Stimulated activated CD8-positive, alpha-beta memory T cell treated with anti-CD3 and anti-CD28 coated beads, Interleukin-15, amount 100 ng/mL, for 24 hours (primary cell): ENCODE data around the gene ANO7.

ENCODE experiments used
- DNase-seq: peaks from one replicate; pipeline ENCODE4 v3.0.0-alpha.2; 2020; ENCODE audit warnings: low read depth

The ANO7 gene

GRCh38 chr2:241211276-241211675 lies 22.8 kb downstream of the ANO7 start:
- no peak for DNase-seq

DNA sequence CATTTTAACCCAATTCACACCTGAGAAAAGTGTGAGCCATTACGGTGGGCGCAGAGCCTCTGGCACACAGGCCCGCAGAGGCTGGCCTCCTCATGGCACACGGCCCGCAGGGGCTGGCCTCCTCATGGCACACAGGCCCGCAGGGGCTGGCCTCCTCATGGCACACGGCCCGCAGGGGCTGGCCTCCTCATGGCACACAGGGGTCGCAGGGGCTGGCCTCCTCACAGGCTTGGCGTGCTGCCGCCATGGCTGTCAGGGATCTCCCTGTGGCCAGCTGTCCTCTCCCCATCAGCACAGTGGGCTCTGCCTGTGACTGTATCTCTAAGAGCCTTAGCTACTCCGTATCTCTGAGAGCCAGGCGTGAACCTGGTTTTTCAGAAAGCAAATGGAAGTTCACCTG lies 24.6 kb downstream of the ANO7 start:
- DNase-seq: no peak

DNA sequence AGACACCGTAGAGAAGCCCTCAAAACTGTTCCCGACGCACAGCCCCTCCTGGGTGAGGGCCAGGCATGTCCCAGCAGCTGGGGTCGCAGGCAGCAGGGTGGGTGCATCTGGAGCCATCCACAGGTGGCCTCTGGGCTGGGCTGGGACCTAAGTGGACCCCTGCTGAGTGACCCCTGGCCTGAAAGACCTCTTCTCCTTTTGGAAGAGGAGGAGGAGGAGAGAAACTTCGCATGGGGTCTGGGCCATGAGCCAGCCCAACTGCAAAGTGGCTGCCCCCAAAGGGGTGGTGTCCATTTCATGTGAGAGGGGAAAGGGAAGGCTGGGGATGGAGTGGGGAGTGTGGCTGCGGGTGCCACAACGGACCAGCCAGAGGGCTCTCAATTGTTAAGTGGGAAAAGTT lies 25.1 kb downstream of the ANO7 start:
- no peak for DNase-seq

DNA sequence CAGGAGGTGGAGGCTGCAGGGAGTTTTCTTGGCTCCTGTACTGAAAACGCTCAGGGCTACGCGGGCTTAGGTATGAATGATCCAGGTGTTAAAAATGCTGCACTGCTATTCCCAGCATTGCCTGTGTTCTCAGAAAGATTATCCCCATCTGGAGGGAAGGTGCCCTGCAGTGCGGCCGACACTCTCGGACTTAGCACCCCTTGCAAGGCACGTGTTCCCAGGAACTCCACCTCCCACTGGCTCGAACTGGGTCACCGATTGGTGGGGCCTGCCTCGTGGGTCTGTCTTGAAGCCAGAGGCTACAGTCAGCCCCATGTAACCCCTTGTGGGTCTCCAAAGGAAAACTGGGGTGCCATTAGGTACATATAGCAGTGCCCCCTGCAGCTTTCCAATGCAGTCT lies 25.7 kb downstream of the ANO7 start:
- DNase-seq: no peak

DNA sequence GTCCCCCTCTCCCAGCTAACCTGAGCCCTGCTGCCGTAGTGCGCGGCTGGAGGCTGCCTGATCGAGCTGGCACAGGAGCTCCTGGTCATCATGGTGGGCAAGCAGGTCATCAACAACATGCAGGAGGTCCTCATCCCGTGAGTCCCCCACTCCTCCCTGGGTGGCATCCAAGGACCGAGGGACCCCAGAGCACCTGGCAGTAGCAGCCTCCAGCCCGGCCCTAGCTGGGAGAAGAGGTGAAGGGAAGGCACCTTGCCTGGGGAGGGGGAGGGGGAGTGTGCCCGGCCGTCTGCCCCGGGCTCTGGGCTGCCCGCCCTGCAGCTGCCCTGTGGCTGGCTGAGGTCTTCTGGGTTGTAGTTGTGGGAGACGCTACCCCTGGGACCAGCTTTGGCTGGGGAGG lies 26.3 kb downstream of the ANO7 start:
- no peak for DNase-seq

DNA sequence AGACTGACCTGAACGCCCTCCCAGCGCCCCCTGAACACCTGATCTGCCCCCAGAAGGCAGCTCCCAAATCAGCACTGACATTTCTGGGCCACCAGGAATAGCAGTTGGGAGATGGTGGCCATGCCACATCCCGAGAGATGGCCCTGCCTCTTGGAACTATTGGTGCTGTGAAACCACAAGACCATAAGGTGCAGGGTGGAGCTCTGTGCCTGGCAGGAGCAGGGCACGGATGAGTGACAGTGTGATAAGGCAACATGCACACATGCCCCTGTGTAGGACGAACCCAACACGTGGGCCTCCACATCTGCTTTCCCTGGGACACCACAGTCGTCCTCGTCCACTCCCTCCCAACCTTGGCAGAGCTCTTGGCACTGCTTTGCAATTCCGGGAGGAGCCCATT lies 26.9 kb downstream of the ANO7 start:
- DNase-seq: no peak

GRCh38 chr2:241216211-241216761 lies 27.8 kb downstream of the ANO7 start:
- no peak for DNase-seq

DNA sequence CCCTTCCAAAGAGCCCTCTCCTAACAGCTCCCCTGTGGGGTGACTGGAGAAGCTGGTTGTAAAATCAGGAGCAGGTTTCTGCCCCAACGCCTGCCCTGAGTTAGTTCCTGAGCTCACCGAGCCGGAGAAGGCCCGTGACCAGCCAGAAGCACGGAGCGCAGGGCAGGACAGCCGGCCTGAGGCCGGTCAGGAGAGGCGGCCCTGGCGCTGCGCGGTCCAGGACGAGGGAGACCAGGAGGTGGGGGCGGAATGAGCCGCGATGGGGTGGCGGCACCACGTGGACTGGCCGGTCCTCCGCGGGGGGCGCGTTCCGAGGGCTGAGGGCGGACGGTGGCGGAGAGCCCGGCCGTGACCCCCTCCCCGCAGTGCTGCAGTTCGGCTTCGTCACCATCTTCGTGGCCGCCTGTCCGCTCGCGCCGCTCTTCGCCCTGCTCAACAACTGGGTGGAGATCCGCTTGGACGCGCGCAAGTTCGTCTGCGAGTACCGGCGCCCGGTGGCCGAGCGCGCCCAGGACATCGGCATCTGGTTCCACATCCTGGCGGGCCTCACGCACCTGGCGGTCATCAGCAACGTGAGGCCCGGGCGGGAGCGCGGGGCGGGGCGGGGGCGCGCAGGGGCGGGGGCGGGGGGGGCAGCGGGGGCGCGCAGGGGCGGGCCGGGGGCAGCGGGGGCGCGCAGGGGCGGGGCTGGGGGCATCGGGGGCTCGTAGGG lies 29.0 kb downstream of the ANO7 start:
- DNase-seq: no peak

- no peak for DNase-seq
Observed at GRCh38 chr2:241218131-241219029, 29.9 kb downstream of the ANO7 start.

DNA sequence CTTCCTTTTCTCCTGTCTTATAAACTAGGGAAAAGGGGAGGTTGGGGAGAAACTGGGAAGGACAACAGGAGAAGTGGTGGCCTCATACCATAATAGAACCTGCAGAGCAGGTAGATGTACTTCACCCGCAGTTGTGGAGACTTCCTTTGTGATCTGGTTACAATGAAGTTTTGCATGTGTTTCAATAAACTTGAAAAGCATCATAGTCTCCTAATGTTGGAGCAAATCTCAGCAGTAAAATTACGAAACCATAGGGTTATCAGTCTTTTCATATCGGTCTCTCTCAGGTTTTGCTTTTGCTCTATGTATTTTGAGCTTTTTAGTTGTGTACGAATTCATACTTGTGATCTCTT lies 30.5 kb downstream of the ANO7 start:
- DNase-seq: no peak

- DNase-seq: no peak
Observed at GRCh38 chr2:241219856-241220356, 31.4 kb downstream of the ANO7 start.

- DNase-seq: no peak
Observed at GRCh38 chr2:241223211-241224017, 34.9 kb downstream of the ANO7 start.

- DNase-seq: no peak
Observed at GRCh38 chr2:241224018-241224850, 35.8 kb downstream of the ANO7 start.

GRCh38 chr2:241224851-241225438 lies 36.5 kb downstream of the ANO7 start:
- DNase-seq: no peak

- DNase-seq: no peak
Observed at GRCh38 chr2:241225545-241225944, 37.1 kb downstream of the ANO7 start.

GRCh38 chr2:241225983-241226382 lies 37.5 kb downstream of the ANO7 start:
- no peak for DNase-seq

GRCh38 chr2:241226723-241227572 lies 38.5 kb downstream of the ANO7 start:
- no peak for DNase-seq

DNA sequence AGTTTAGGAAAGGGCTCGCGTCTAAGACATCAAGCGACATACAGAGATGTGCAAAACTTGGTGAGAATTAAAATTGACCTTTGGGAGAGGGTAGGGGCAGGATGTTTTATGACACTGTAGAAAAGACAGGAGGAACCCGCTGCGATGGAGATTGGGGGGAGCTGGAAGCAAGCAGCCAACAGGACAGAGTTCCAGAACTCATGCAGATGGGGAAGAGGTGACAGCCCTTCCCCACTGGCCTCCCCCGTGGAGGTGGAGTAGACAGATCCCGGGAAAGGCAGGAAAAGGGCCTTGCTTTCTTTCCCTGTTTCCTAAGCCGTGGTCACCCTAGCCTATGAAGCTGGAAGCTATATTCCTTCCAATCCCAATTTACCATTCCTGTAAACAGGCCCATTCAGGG lies 39.1 kb downstream of the ANO7 start:
- DNase-seq: no peak

DNA sequence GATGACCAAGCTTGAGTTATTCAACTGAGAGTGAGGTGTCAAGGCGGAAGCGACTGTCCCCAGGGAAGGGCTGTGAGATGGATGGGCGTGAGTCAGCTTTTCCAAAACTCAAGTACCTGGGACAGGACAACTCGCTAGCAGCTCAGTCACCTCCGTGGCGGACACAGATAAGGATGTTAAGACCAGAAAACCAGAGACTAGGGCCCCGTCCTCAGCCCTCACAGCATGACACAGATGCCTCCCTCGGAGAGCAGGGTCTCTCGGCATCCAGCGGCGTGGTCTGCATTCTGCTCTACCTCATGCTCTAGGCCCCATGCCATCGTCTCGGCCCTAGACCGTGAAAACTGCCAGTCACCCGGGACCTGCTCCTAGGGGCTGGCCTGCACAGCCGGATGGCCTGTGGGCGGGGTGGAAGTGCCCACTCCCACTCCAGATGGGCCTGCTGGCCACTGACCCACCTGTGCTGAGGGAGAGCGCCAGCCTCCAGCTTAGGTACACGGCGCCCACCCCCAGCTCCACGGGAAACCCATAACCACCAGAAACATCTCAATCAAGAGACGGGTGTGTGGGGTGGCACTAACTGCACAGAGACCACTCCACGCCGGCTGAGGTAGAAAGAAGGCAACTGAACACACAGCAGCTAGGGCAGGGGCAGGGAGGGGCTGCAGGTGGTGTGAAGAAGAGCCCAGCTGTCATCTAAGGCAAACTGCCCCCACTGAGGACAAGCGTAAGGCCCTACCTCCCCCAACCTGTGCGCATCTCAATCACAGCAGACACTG lies 39.8 kb downstream of the ANO7 start:
- DNase-seq: no peak
